H1 (cell line): ENCODE results near the gene KSR2. TPM values are rescaled to one million over a fixed set of nuclear protein-coding genes. Genes with fewer than 3 reads are reported as not detected.

ENCODE experiments used
- ASH2L ChIP-seq: fragments of 200-600, 300-600 bp; sonication (generic); IDR thresholded peaks from one replicate; pipeline ENCODE4 v1.7.1; 2017; ENCODE audit warnings: low read length
- CBX8 ChIP-seq: fragments of 300-800, 300-1000 bp; sonication (generic); IDR thresholded peaks from 2 replicates; pipeline ENCODE4 v1.7.1; 2016; ENCODE audit warnings: low read depth, low read length, borderline replicate concordance
- CHD1 ChIP-seq: IDR thresholded peaks from 2 replicates; pipeline ENCODE4 v1.6.1; 2012; ENCODE audit warnings: low read depth, low read length, improper control_type of control experiment
- HDAC2 ChIP-seq, 2 experiments: fragments of 300-600 bp in 1 of 2; sonication (generic) in 1 of 2; IDR thresholded peaks; 2 replicates each; pipeline ENCODE4 v1.6.1; 2011 to 2012; ENCODE audit warnings: low read depth in 2 of 2, low read length in 2 of 2, mild to moderate bottlenecking in 2 of 2, moderate library complexity in 2 of 2, borderline replicate concordance in 1 of 2, inconsistent platforms in 1 of 2
- RNF2 ChIP-seq: fragments of 200-900, 300-1000 bp; sonication (generic); IDR thresholded peaks from 2 replicates; pipeline ENCODE4 v1.7.1; 2016; ENCODE audit warnings: borderline replicate concordance, low read depth, mild to moderate bottlenecking, antibody characterized with exemption, low read length; ENCODE audit not compliant: poor library complexity, severe bottlenecking; ENCODE audit errors: missing control alignments
- polyA plus RNA-seq, 7 experiments: library from polyadenylated mRNA; depleted of rRNA in 3 of 7; stranded (reverse) in 5 of 7; unstranded in 2 of 7; fragments of >200 nt in 5 of 7; fragments of 200-250 nt in 2 of 7; gene quantifications; 1 replicate in 5 of 7; 2 replicates in 1 of 7; 4 replicates in 1 of 7; pipeline versions ENCODE4 v1.2.1 to v1.2.3, GENCODE V29; 2011 to 2013; ENCODE audit warnings: missing spikeins in 2 of 7, mixed read lengths in 2 of 7
- total RNA-seq: library from RNA; stranded (reverse); fragmentation: NEBNext Ultra II Directional; extraction: Animal tissue kit (Norgen Biotek cat#: 25700); gene quantifications from 2 replicates; pipeline ENCODE4 v1.2.1, GENCODE V29; 2021
- TF ChIP-seq, protein P1 (sequence below): IDR thresholded peaks from 2 replicates; pipeline ENCODE4 v1.6.1; 2012; ENCODE audit warnings: low read length, inconsistent platforms
- TF ChIP-seq, protein P2 (sequence below): IDR thresholded peaks from 2 replicates; pipeline ENCODE4 v1.6.1; 2011; ENCODE audit warnings: low read length, improper control_type of control experiment
- TF ChIP-seq, protein P3 (sequence below), 3 experiments: IDR thresholded peaks; 1 replicate in 2 of 3; 2 replicates in 1 of 3; pipeline versions ENCODE4 v1.5.1 to v1.6.1; 2011; ENCODE audit warnings: low read length in 3 of 3, mild to moderate bottlenecking in 3 of 3, inconsistent platforms in 2 of 3, low read depth in 1 of 3, moderate library complexity in 1 of 3; ENCODE audit not compliant: insufficient read depth in 1 of 3; ENCODE audit errors: control extremely low read depth in 1 of 3

Gene KSR2
- total and polyA plus RNA-seq, 2 of the 8 experiments (the other 6 are each of a cell fraction or from before 2014, with no cell fraction given): 0.74 to 2.2 TPM

DNA sequence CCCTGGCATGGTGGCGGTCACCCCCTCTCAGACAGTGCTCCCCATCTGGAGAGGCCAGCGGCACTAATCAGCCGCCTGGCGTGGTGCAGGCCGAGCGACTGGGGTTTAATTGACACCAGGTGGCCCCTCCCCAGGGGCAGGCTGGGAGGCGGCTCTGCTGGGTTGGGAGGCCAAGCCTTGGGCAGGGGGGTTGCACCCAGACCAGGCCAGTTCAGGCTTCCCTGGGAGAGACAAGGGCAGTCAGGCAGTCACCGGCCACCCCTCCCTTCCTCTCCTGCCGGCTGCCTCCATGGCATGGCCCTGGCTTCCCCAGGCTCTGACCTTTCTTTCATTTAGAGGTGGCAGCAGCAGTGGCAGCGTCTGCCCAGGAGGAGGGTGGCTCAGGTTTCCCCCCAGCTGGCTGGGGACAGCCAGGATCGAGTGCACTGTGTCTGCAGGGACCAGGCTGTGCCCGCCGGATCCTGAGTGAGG, 529.2 kb downstream of the KSR2 start (continued):
- TF ChIP-seq, protein P1, sequence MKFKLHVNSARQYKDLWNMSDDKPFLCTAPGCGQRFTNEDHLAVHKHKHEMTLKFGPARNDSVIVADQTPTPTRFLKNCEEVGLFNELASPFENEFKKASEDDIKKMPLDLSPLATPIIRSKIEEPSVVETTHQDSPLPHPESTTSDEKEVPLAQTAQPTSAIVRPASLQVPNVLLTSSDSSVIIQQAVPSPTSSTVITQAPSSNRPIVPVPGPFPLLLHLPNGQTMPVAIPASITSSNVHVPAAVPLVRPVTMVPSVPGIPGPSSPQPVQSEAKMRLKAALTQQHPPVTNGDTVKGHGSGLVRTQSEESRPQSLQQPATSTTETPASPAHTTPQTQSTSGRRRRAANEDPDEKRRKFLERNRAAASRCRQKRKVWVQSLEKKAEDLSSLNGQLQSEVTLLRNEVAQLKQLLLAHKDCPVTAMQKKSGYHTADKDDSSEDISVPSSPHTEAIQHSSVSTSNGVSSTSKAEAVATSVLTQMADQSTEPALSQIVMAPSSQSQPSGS: no peak
- TF ChIP-seq, protein P2, sequence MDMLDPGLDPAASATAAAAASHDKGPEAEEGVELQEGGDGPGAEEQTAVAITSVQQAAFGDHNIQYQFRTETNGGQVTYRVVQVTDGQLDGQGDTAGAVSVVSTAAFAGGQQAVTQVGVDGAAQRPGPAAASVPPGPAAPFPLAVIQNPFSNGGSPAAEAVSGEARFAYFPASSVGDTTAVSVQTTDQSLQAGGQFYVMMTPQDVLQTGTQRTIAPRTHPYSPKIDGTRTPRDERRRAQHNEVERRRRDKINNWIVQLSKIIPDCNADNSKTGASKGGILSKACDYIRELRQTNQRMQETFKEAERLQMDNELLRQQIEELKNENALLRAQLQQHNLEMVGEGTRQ: no peak
- TF ChIP-seq ASH2L: no peak
- TF ChIP-seq, protein P3, sequence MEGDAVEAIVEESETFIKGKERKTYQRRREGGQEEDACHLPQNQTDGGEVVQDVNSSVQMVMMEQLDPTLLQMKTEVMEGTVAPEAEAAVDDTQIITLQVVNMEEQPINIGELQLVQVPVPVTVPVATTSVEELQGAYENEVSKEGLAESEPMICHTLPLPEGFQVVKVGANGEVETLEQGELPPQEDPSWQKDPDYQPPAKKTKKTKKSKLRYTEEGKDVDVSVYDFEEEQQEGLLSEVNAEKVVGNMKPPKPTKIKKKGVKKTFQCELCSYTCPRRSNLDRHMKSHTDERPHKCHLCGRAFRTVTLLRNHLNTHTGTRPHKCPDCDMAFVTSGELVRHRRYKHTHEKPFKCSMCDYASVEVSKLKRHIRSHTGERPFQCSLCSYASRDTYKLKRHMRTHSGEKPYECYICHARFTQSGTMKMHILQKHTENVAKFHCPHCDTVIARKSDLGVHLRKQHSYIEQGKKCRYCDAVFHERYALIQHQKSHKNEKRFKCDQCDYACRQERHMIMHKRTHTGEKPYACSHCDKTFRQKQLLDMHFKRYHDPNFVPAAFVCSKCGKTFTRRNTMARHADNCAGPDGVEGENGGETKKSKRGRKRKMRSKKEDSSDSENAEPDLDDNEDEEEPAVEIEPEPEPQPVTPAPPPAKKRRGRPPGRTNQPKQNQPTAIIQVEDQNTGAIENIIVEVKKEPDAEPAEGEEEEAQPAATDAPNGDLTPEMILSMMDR (IDR thresholded peaks at IDR 0.05; ENCODE audit: control extremely low read depth in 1 of 3, insufficient read depth in 1 of 3, low read depth in 1 of 3, low read length in 3 of 3): no peak
- TF ChIP-seq HDAC2 (IDR thresholded peaks at IDR 0.05; ENCODE audit: borderline replicate concordance in 1 of 2, low read depth in 2 of 2, low read length in 2 of 2): no peak
- no peak for TF ChIP-seq CBX8
- TF ChIP-seq RNF2: no peak
- no peak for TF ChIP-seq CHD1
